Ascending aorta (tissue), 2 donors: ENCODE measurements around the gene AEBP2. TPM values are rescaled to one million over a fixed set of nuclear protein-coding genes. Genes with fewer than 3 reads are reported as not detected.
A peak's percentile ranks its signal among the peaks of the same experiment; 100 is the strongest.

ENCODE experiments used
- DNase-seq, 2 donors: peaks; one replicate each; pipeline ENCODE4 v3.0.0-alpha.2; 2019; ENCODE audit warnings: low spot score in 2 of 2
- H3K27ac ChIP-seq, 2 donors: fragments of 200-600 bp; sonication (generic); one replicate each; pipeline ENCODE4 v1.5.1; 2016 to 2017; ENCODE audit warnings: mild to moderate bottlenecking in 1 of 2
- H3K27me3 ChIP-seq: fragments of 200-600 bp; sonication (generic); one replicate; pipeline ENCODE4 v1.5.1; 2017
- H3K36me3 ChIP-seq, 2 donors: fragments of 200-600 bp; sonication (generic); one replicate each; pipeline ENCODE4 v1.5.1; 2016
- H3K4me1 ChIP-seq, 2 donors: fragments of 200-600 bp; sonication (generic); one replicate each; pipeline ENCODE4 v1.5.1; 2016 to 2017; ENCODE audit warnings: mild to moderate bottlenecking in 1 of 2
- H3K4me3 ChIP-seq, 2 donors: fragments of 200-600 bp; sonication (generic); one replicate each; pipeline ENCODE4 v1.5.1; 2016 to 2017; ENCODE audit warnings: mild to moderate bottlenecking in 1 of 2
- H3K9me3 ChIP-seq, 2 donors: fragments of 200-600 bp; sonication (generic); one replicate each; pipeline ENCODE4 v1.5.1; 2016
- intact Hi-C: fragments of 100-400 bp; cut with DNase I; formaldehyde crosslinking; loops from one replicate; pipeline ENCODE4 v1.15.1; 2023
- total RNA-seq: library from RNA; depleted of rRNA; stranded (reverse); fragments of >200 nt; gene quantifications from one replicate; pipeline ENCODE4 v1.1.0, GENCODE V29; 2016
- TF ChIP-seq, protein P1 (sequence below), 3 experiments: fragments of 200-600 bp in 2 of 3; fragments of 450-650 bp in 1 of 3; sonication (generic) in 2 of 3; IDR thresholded peaks; one replicate each; pipeline ENCODE4 v1.5.1; 2016 to 2019; ENCODE audit warnings: antibody characterized with exemption in 3 of 3, mild to moderate bottlenecking in 1 of 3, moderate library complexity in 1 of 3

The AEBP2 gene
- total RNA-seq, 1 donor from 2014 or later: 29.6 TPM

DNA sequence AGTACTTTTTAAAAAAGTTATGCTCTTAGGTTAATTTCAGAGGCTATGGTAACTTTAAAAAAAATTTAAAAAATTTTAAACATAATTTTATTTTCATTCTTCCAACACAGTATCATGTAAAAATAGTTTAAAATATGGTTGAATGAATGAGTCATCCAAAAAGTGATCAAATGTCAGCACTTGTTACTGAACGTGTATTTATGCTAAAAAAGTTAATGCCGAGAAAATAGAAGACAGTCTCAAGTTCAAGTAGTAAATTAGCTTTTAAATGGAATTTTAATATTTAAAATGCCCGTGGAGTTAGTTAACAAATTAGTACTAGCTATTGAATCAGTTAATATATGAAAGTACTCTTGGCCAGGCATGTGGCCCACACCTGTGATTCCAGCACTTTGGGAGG is 4.8 kb downstream of the AEBP2 start:
- Histone ChIP-seq H3K4me3 (peak overlapping the region in 1 of 2 donors; percentile 33), H3K36me3 (no peaks in the 10 kb centered on the region)
- intact Hi-C loops: loop anchor here (10.0 kb wide), 1 partner anchor 201 kb away; no protein-coding TSS in a partner anchor

GRCh38 chr12:19447386-19447785 is 8.1 kb downstream of the AEBP2 start:
- H3K27me3 ChIP-seq: no peaks in the 10 kb centered on the region
- DNase-seq: no peak
- peak overlapping the region in 1 of 2 donors; percentile 21 for H3K27ac ChIP-seq
- intact Hi-C loops: loop anchor here (10.0 kb wide), 1 partner anchor 197 kb away; no protein-coding TSS in a partner anchor
- no peaks in the 10 kb centered on the region for H3K9me3 ChIP-seq
- H3K4me3 ChIP-seq: no peak overlapping the region
- TF ChIP-seq, protein P1, sequence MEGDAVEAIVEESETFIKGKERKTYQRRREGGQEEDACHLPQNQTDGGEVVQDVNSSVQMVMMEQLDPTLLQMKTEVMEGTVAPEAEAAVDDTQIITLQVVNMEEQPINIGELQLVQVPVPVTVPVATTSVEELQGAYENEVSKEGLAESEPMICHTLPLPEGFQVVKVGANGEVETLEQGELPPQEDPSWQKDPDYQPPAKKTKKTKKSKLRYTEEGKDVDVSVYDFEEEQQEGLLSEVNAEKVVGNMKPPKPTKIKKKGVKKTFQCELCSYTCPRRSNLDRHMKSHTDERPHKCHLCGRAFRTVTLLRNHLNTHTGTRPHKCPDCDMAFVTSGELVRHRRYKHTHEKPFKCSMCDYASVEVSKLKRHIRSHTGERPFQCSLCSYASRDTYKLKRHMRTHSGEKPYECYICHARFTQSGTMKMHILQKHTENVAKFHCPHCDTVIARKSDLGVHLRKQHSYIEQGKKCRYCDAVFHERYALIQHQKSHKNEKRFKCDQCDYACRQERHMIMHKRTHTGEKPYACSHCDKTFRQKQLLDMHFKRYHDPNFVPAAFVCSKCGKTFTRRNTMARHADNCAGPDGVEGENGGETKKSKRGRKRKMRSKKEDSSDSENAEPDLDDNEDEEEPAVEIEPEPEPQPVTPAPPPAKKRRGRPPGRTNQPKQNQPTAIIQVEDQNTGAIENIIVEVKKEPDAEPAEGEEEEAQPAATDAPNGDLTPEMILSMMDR (IDR thresholded peaks at IDR 0.05): no peak
- H3K4me1 ChIP-seq: peaks cover 7 to 17% of the 10 kb centered on the region in 2 donors
- no peaks in the 10 kb centered on the region for H3K36me3 ChIP-seq

More for the DNA sequence above, 4.8 kb downstream of the AEBP2 start:
- H3K27ac ChIP-seq: peak overlapping the region in 1 of 2 donors; percentile 39
- no peak for DNase-seq
- no peaks in the 10 kb centered on the region for H3K27me3 ChIP-seq
- H3K4me1 ChIP-seq: peaks cover 12 to 20% of the 10 kb centered on the region in 2 donors
- TF ChIP-seq, protein P1 (IDR thresholded peaks at IDR 0.05): no peak
- H3K9me3 ChIP-seq: no peaks in the 10 kb centered on the region

GRCh38 chr12:19449814-19450213 is 10.5 kb downstream of the AEBP2 start:
- no peaks in the 10 kb centered on the region for H3K27me3 ChIP-seq
- no peaks in the 10 kb centered on the region for H3K9me3 ChIP-seq
- H3K27ac ChIP-seq: peak overlapping the region; percentile 63 to 66
- DNase-seq: no peak
- H3K4me1 ChIP-seq: peaks cover 0 to 14% of the 10 kb centered on the region in 2 donors
- no peak overlapping the region for H3K4me3 ChIP-seq
- H3K36me3 ChIP-seq: no peaks in the 10 kb centered on the region
- intact Hi-C loops: loop anchor here (10.0 kb wide), 1 partner anchor 195 kb away; no protein-coding TSS in a partner anchor
- TF ChIP-seq, protein P1 (IDR thresholded peaks at IDR 0.05): no peak

DNA sequence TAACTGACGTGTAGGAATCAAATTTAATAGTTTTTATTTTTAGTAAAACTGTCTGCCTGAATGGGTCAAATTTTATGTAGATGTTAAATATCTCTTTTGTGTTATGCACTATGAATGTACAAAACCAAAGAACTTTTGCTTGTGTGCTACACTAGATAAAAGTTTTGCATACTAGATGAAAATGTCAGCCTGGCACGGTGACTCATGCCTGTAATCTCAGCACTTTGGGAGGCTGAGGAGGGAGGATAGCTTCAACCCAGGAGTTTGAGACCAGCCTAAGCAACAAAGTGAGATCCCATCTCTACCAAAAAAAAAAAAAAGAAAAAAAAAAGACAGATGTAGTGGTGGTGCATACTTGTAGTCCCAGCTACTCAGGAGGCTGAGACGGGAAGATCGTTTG is 11.1 kb downstream of the AEBP2 start:
- peaks cover 0 to 14% of the 10 kb centered on the region in 2 donors for H3K4me1 ChIP-seq
- TF ChIP-seq, protein P1 (IDR thresholded peaks at IDR 0.05): no peak
- peak overlapping the region; percentile 63 to 66 for H3K27ac ChIP-seq

DNA sequence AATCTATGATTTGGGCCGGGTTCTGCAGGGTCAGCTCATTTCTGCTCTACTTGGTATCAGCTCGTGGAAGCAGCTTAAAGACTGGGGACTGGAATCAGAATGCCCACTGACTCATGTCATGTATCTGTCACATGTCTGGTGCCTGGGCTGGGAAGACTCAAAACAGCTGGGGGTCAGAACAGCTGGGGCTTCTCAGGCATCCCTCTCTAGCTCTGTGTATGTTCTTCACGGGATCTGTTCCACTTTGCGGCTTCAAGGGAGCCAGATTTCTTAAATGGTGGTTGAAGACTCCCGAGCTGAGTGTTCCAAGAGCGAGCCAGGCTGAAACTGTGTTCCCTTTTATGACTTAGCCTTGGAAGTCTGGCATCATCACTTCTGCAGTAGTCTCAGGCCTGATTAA is 11.9 kb downstream of the AEBP2 start:
- DNase-seq: no peak
- TF ChIP-seq, protein P1 (IDR thresholded peaks at IDR 0.05): no peak
- no peak overlapping the region for H3K4me3 ChIP-seq
- intact Hi-C loops: no loop called here
- peaks cover 0 to 14% of the 10 kb centered on the region in 2 donors for H3K4me1 ChIP-seq
- no peaks in the 10 kb centered on the region for H3K27me3 ChIP-seq
- no peaks in the 10 kb centered on the region for H3K36me3 ChIP-seq
- peak overlapping the region; percentile 45 to 63 for H3K27ac ChIP-seq
- H3K9me3 ChIP-seq: no peaks in the 10 kb centered on the region

More for the DNA sequence above, 11.1 kb downstream of the AEBP2 start:
- Histone ChIP-seq H3K4me3 (no peak overlapping the region), H3K36me3 (no peaks in the 10 kb centered on the region), H3K9me3 (no peaks in the 10 kb centered on the region), H3K27me3 (no peaks in the 10 kb centered on the region)
- intact Hi-C loops: no loop called here
- DNase-seq: no peak
